ENCODE data around the gene FAM53B.

Gene FAM53B

DNA sequence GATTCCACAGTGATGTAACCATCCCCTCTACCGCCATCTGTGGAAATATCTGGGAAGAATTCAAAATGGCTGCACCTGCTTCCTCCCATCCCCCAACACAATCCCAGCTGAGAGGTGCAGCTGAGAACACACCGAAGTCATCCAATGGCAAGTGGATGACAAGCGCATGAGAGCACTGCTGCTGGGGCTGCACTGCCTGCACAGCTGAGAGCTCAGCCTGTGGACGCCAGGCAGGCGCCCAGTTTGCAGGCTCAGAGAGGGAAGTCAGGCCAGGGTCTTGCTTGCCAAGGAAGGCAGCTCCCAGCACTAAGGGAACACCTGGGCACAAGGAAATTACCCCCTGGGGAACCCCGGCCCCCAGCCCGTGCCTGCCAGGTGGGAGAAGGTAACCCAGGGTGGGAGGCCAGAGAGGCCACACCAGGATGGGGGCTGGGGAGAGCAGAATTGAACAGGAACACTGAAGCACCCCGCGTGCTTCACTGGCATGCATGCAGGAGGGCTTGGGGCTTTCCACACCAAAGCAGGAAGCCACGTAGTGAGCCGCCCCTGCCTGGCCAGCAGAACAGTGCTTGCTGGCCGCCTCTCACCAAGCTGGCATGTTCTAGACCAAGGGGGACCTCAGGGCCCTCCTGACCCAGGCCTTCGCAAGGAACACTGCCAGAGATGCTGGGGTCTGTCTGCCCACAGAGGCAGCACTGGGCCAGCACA lies 46.2 kb downstream of the FAM53B start:
- FAIRE-seq (no peak), DNase-seq (ENCODE audit: low spot score) (peak; percentile 17)

DNA sequence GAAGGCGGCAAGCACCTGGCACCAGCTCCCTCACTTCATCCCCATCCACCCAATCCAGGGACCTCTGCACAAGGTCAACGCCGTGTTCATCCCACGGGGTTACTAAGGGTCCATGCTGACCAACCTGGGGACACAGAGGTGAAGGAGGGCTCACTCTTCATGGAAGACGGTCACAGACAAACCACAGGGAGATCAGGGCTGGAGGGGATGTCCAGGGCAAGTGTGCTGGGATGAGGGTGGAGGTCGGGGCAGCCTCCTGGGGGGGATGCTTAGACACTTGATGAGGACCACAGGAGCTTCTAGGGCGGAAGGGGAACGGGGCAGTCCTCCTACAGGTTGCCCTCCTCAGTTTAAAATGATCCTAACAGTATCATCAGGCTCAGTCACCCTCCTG lies 46.7 kb downstream of the FAM53B start:
- DNase-seq (ENCODE audit: low spot score), result no peak
- no peak for FAIRE-seq

DNA sequence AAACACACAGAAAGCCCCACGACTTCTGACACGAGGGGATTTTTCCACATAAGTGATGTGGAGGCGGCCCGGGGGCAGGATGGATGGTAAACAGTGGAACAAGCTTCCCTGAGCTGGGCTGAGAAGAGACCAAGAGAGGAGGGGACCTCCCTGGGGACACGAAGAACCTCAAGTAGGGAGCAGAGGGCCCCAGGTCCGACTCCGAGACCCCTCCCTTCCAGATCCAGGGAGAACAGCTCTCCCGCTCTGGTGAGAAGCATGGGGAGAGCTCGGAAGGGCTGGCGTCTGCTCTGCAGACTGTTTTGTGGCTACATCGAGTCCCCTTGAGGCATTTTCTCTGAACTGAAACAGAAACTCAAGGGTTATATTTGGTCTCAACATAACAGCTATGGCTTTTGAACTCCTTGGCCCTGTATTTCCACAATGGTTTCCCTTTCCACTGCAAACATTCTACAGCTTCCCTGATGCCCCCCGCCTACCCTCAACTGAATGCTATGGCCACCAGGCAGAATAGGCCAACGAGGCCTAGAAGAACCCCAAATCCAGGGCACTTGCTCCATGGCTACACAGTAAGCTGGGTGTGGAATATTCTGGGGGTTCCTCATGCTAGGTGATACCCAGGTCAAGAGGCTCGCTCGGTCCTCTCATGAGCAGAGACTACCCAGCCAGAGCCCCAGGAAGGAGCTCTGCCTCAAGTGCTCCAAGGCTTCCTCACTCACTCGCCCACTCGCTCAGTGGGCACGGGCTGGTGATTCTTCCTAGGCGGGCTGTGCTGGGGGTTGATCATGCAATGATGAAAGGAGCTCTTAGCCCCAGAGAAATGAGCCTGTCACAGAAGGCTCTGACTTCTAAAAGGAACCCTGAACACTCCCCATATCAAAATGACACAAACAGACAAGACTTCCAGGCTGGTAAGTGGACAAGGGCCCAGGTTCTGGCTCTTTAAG lies 47.5 kb downstream of the FAM53B start:
- FAIRE-seq (no peak), DNase-seq (ENCODE audit: low spot score) (no peak)

DNA sequence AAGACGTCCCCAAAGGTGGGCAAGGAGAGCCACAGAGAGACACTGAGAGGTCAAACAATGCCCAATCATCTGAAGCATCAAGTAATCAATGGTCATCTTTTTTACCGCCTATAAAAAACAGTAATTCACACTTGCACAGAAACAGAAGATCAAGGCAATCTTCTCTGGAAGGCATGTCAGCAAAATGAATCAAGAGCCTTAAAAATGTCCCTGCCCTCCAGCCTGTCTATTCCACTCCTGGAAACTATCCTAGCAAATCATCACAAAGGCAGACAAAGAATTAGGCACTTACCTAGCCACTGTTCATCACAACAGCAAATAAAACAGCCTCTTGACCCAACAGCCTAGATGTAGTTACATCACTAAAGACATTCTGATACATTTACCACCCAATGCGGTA lies 48.9 kb downstream of the FAM53B start:
- DNase-seq (ENCODE audit: low spot score) (no peak), FAIRE-seq (no peak)

DNA sequence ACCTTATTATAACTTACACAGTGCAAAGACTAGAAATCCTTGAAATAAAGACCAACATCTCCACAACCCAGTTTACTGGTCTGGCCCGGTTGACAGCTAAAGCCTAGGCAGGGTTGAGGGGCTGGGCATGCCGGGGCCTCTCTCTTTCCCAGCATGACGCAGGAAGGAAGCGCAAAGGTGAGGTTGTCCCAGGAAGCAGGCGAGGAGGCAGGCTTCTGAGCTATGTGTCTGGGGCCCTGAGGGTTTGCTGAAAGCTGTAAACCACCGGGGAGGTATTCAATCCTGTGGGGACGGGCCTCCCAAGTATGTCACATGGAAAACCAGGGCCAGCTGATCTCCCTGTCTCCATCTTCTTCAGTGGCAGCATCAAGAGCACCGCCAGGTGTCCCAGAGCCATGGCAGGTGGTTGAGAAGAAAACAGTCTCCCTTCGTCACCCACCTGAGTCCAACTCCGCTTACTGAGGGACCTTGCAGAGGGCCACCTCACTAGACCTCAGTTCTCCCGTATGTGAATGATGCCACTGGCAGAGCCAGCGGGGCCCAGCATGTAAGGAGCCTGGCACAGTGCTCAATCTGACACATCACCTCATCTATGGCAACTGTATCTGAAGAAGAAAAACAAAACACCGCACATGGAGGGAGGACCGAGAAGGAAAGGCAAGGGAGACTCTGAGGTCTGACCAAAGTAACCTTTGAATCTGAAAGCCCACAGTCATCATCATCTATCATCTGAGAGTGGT lies 49.5 kb downstream of the FAM53B start:
- FAIRE-seq (no peak), DNase-seq (ENCODE audit: low spot score) (no peak)

DNA sequence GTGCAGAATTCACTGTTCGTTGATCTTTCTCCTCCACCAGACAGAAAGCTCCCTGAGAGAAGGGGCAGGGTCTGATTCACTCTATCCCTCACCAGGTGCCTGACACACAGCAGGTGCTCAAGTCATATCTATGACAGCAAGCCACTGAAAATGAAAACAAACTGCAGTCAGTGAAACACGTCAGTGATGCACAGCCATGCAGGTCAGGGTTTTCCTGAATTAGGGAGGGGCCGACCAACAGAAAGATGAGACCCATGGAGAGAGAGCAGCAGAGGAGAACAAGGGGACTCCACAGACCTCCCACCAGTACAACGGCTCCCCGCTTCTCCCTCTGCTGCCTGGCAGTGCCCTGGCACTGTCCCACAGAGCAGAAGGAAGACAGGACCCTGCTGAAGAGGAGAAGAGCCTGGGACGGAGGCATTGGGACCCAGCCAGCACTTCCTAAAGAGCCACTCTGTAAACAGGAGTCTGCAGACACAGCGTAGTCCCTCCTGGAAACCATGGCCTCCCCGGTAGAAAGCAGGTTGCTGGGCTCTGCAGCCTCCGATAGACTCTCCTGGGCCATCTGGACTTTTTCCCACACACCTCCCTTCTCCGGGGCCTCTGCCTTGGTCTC lies 50.3 kb downstream of the FAM53B start:
- no peak for DNase-seq (ENCODE audit: low spot score)
- peak; percentile 30 for FAIRE-seq

DNA sequence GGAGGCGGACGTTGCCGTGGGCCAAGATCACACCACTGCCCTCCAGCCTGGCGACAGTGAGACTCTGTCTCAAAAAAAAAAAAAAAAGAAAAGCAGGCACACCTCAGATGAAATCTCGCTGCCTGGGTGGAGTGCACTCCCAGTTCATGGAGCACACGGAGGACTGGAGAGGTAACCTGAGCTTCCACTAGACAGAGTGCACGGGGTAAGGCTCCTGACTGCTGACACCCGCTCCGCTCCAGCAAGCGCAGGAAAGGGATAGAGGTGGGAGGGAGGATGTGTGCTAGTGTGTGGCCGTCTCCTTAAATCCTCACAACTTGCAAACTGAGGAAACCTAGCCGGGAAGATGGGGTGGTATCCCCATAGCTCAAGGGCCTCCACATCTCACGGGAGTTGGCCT lies 50.8 kb downstream of the FAM53B start:
- FAIRE-seq (no peak), DNase-seq (ENCODE audit: low spot score) (no peak)

DNA sequence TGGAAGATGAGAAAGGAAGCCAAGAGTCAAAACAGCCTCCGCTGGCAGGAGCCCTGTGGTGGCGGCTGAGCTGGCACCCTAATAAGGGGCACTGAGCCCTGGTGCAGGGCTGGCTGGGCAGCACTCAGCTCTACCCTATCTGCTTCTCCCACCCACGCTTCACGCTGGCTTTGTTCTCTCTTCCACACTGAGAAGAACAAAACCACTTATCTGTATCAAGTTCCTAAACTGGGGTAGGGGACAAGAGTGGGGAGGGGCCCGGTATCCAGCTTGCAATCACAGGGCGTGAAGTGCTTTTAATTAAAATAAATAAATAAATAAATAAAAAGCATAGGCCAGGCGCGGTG lies 52.1 kb downstream of the FAM53B start:
- FAIRE-seq, result no peak
- no peak for DNase-seq (ENCODE audit: low spot score)

DNA sequence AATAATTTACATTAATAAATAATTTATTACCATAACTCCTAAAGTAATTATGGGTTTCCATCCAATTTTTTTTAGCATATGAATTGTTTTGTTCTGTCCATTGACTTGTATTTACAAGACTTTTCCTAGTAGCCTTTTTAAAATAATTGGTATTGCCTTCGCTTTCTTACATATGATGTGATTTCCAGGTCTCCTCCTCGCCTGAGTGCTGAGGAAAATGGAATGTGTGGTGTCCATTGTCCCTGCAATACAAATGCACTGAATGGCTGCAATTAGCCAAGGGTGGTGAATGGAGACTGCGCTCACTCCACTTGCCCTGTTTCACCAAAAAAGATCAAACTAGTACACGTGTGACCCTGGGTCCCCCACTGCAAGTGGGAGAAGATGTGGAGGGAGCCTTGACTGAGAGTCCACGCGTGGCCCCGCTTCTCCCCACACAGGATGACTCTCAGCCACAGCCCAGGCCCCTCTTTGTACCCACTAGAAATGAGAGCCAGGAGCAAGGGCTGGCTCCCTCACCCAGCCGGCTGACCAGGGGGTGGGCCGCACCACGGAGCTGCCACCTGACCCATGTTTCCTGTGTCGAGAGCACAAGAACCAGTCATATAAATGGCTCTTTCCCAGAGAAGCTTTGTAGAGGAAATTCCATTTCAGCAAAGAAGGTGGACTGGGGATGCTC lies 52.6 kb downstream of the FAM53B start:
- no peak for DNase-seq (ENCODE audit: low spot score)
- no peak for FAIRE-seq

DNA sequence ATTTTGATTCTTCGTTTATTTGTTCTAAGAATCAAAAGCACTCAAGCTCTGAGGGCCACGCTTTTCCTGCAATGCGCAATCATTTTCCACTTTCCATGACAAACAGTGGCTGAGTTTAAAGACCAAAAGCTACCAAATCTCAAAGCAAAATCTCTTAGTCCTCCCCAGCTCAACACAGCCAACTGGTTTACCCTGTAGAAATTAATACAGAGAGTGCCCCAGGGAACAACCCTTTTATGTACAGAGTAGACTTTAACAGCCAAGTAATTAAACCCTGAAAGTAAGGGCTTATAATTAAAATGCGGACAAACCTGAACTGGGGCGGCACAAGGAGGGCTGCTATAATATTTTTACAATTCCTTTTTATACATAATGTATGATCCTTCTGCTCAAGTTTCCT lies 53.2 kb downstream of the FAM53B start:
- FAIRE-seq (no peak), DNase-seq (ENCODE audit: low spot score) (no peak)

DNA sequence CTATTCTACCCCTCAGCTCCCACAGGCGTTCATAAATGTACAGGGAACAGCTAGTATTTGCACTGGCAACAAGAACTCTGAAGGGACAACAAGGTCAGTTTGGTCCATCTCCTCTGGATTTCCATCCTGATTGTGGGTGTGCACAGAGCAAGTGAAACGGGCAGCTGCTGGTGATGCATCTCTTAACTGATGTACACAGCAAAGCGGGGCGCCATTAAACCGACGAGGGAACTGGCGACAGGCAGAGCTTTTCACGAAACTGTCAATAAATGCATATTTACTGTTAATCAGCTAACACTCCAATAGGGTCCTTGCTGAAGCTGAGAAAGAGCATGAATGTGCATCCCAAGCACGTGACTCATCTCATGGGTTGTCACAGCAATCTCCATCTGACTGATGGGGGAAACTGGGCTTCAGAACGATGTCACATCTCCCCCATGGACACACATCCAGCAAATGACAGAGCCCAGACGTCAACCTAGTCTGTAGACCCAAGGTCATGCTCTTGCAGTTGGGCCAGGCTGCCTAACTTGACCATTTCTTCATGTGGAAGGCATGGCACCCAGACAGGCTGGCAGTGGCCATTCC lies 54.2 kb downstream of the FAM53B start:
- DNase-seq (ENCODE audit: low spot score), result no peak
- no peak for FAIRE-seq

DNA sequence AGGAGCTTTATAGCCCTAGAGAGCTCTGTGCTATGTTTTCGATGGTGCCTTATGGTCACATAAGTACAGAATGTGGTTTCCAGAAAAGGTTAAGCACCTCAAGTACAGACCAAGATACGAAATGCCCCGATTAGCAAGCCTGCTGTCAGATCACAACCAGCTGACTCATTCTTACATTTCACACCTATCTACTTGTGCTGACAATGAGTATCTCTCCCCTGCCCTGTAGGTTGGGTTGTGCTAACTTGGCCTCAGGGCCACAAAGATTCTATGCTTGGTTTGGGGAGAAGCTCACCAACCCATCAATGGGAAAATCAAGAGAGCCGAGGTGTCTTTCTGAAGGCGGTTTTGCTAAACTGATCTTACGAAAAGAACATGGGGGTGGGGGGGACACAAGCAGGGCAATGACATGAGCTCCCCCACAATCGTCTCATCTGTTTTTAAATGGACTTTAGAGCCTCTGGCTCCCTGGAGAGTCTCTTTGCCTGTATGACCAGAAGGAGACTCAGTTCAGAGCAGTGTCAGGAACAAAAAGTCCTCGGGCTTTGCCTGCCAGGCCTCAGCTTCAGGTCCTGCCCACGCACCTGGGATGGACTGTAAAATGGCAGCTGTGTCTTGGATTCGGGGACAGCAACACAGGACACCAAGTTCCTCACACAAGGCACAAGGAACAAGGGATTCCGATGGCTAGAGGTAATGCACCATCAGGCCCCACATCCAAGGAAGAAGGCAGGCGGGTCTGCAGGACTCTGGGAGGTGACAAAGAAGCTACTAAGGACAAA lies 55.1 kb downstream of the FAM53B start:
- FAIRE-seq (no peak), DNase-seq (ENCODE audit: low spot score) (no peak)

DNA sequence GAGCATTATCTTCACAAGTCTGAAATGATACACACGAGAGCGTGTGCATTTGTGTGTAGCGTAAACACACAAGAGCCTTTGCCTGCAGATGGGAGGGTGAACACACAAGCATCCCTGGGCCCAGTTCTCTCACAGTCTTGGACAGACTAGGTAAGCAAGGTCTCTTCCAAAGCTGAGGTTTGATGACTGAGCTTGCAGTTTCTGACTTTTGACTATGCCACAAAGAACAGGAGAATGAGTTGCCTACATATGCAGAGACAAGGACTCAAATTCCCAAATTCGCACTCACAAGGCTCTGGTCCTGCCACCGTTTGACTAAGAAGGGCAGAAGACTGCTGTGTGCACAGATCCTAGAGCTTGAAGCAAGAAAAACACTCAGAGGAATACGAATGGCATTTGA lies 55.8 kb downstream of the FAM53B start:
- DNase-seq (ENCODE audit: low spot score) (no peak), FAIRE-seq (no peak)

DNA sequence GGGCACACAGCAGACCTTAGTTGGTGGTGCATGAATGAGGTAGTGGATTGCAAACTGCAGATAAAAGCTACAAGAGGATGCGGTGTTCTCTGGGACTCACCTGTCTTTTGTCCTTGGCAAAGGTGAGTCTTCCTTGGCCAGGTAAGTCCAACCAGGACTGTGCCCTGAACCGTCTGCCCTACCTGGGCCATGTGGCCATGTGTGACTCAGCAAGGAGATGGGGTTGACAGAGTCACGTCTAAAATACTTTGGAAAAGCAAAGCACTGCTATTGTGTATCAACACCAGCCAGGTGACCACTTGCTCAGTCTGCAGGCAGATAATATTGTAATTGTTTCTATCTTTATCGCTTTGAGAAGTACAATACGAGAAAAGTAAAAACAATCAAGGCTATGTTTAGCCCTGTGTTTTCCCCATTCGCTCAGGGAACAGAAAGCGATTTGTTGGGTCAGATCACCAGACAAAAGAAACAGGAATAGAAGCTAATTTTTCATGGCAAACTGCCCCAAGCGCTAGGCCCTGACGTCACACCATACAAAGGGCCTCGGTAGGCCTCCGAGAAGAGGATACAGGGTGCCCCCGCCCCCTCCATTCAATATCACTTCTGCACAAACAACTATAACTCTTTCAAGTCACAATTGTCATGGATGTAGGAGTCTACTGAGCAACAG lies 57.3 kb downstream of the FAM53B start:
- FAIRE-seq (no peak), DNase-seq (ENCODE audit: low spot score) (no peak)

DNA sequence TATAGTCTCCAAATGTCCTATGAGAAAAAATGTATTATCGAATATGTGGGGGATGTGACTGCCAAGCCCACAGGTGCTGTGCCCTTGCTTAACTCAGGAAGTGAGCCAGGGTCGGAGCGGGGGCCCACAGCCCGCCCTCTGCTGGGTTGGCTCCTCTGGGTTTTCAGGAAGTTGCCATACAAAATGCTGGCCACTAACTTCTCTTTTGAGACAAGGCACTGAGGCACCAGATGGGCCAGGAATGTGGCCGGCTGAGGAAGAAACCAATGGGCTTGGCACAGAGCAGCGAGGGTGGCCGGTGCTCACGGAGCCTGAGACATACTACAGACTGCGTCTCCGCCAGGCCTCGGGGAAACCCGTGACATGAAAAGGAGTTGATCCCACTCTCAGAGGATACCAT lies 58.9 kb downstream of the FAM53B start:
- no peak for DNase-seq (ENCODE audit: low spot score)

DNA sequence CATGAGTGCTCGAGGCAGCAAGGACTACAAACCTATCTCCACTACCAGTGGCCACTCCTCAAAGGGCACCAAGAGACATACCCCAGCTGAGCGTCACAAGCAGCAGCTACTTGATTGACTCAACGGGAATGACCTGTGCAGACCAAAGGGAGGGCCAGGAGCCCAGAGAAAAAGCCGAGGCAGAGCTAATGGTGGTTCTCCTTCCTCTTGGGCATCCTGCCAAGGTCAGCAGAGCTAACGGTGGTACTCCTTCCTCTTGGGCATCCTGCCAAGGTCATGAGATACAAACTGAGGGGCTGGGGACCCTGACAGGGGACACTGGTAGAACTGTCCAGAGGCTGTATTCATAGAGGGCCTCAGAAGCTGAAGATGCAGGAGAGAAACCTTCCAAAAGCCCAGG lies 60.4 kb downstream of the FAM53B start:
- FAIRE-seq (no peak), DNase-seq (ENCODE audit: low spot score) (no peak)

More for the DNA sequence above, 58.9 kb downstream of the FAM53B start:
- FAIRE-seq, result no peak

DNA sequence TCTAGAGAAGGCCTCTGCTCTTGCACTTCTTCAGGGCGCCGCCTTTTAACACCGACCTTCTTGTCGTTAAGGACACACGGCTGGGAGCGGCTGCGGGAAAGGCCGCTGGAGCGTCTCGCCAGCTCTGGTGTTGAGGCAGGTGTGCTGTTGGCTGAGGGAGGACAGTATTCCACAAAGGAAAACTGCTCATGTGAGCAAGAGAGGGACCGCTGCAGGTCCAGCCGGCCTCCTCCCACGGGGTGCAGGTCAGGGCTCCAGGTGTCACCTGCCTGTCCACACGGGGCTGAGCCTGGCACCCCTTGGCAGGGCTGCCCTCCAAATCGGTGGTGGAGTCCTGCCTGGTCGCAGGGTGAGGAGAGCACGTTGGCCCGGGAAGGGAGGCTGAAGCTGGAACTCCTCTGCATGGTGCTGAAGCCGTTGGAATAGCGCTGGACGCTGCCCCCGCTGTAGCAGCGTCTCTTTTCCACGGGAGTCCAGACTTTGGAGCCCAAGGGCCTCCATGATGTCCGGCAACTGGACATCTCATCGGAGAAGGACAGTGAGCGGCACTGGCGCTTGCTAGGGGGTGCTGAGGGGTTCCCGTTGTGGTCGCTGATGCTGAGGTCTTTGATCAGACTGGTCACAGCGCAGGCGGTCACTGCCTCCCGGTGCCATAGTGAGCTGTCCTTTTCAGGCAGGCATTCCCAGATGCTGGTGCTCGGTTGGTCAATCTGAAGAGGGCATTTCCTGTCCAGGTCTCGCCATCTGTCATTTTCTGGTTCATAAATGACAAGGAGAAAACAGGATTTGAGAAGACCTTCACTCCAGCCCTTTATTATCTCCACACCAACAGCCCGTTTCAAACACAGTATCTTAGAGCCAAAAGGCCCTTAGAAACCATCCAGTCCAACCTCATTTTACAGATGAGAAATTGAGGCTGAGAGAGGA lies 62.3 kb downstream of the FAM53B start:
- DNase-seq (ENCODE audit: low spot score), result no peak
- FAIRE-seq, result peak; percentile 30

DNA sequence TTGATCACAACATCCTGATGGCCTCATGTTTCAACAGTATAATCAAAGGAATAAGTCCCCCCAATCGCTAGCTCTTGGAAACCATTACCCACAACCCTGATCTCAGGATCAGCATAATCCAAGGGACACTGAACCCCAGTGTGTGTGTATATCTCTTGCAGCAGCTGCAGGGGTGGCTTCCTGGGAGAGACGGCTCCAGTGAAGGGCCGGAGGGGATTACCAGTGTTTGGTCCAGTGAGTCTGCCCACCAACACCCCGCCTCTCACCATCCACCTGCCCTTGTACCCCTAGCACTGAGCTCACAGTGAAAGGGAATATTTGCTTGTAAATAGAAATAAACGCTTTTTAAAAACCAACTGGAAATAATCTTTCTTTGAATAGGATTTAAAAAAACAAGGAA lies 63.1 kb downstream of the FAM53B start:
- DNase-seq (ENCODE audit: low spot score), result no peak
- no peak for FAIRE-seq
